Measurements from ENCODE around the gene ORM1. TPM values are rescaled to one million over a fixed set of nuclear protein-coding genes. Genes with fewer than 3 reads are reported as not detected.

The ORM1 gene
- polyA plus RNA-seq, 3 donors, result 2.2 to 4.9 (median 2.8) TPM

GRCh38 chr9:114280636-114281472 is 42.0 kb upstream of the ORM1 start:
- Histone ChIP-seq H3K9ac (ENCODE audit: insufficient read depth, low read length, poor library complexity, severe bottlenecking) (no peak overlapping the region), H3K9me3 (replicated peaks in 1 of 2; ENCODE audit: control insufficient read depth in 1 of 2, insufficient read depth in 1 of 2, low read length in 2 of 2) (no peaks in the 10 kb centered on the region), H3K27me3 (ENCODE audit: control insufficient read depth in 2 of 2, insufficient read depth in 2 of 2, low read length in 2 of 2) (no peaks in the 10 kb centered on the region), H3K4me1 (ENCODE audit: control insufficient read depth in 1 of 2, insufficient read depth in 2 of 2, low read length in 2 of 2) (peaks cover 4% of the 10 kb centered on the region in 2 donors), H4K20me1 (ENCODE audit: insufficient read depth, low read length) (no peaks in the 10 kb centered on the region), H3K4me2 (replicated peaks; ENCODE audit: extremely low read depth, low read length, poor library complexity, severe bottlenecking) (no peak overlapping the region), H2AFZ (ENCODE audit: insufficient read depth, low read depth, low read length, poor library complexity, severe bottlenecking) (no peak overlapping the region), H3K27ac (ENCODE audit: low read depth in 1 of 2, low read length in 2 of 2) (no peak overlapping the region), H3K4me3 (replicated peaks in 1 of 3; ENCODE audit: low read depth in 2 of 3, low read length in 3 of 3) (no peak overlapping the region), H3K36me3 (replicated peaks in 1 of 2; ENCODE audit: control insufficient read depth in 1 of 2, insufficient read depth in 2 of 2, low read length in 2 of 2) (no peaks in the 10 kb centered on the region), H3K79me2 (ENCODE audit: insufficient read depth, low read length) (no peaks in the 10 kb centered on the region)
- no peak overlapping the region for H3K4me3 Mint-ChIP-seq
- peaks cover 5 to 9% (median 8%) of the 10 kb centered on the region in 3 donors for H3K27me3 Mint-ChIP-seq (ENCODE audit: low read depth in 3 of 3)
- no peaks in the 10 kb centered on the region for H3K36me3 Mint-ChIP-seq
- H3K4me1 Mint-ChIP-seq, result peaks cover 5% of the 10 kb centered on the region
- 89% methylated on average over 7 of the region's 8 CpGs for WGBS (ENCODE audit: insufficient coverage)
- H3K27ac Mint-ChIP-seq, result no peak overlapping the region
- DNase-seq, result no peak
- TF ChIP-seq, protein P1, sequence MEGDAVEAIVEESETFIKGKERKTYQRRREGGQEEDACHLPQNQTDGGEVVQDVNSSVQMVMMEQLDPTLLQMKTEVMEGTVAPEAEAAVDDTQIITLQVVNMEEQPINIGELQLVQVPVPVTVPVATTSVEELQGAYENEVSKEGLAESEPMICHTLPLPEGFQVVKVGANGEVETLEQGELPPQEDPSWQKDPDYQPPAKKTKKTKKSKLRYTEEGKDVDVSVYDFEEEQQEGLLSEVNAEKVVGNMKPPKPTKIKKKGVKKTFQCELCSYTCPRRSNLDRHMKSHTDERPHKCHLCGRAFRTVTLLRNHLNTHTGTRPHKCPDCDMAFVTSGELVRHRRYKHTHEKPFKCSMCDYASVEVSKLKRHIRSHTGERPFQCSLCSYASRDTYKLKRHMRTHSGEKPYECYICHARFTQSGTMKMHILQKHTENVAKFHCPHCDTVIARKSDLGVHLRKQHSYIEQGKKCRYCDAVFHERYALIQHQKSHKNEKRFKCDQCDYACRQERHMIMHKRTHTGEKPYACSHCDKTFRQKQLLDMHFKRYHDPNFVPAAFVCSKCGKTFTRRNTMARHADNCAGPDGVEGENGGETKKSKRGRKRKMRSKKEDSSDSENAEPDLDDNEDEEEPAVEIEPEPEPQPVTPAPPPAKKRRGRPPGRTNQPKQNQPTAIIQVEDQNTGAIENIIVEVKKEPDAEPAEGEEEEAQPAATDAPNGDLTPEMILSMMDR (IDR thresholded peaks at IDR 0.05), result no peak
- intact Hi-C loops (cut with micrococcal nuclease), result no loop called here
- H3K9me3 Mint-ChIP-seq, result peaks cover 0 to 6% (median 0%) of the 10 kb centered on the region in 7 donors

DNA sequence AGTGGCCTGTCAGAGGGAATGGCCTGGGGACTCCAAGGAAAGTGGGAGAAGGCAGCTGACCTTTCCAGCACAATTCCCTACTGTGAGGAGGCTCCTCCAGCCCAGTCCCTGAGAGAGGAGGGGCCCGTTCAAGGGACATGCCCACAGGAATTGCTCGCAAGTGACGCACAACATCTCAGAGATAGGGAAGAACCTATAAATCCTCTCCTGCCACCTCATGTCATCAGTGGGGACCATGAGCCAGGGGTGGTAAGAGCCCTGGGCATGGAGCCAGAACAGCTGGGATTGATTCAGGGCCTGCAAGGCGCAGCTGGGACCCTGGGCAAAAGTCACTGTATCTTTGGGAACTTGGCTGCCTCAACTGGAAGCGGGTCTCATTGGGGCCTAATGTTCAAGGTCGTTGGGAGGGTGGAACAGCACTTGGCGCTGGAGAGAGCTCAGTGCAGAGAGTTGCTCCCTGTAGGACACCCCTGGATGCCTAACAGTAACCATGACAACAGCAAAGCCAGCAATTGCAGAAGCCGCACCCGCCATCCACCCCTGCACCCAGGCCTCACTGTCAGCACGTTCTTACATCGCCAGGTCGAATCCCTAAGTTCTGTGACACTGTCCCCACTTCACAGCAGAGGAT is 41.3 kb upstream of the ORM1 start:
- peaks cover 0 to 6% (median 0%) of the 10 kb centered on the region in 7 donors for H3K9me3 Mint-ChIP-seq
- Histone ChIP-seq H3K4me3 (replicated peaks in 1 of 3; ENCODE audit: low read depth in 2 of 3, low read length in 3 of 3) (no peak overlapping the region), H3K4me1 (ENCODE audit: control insufficient read depth in 1 of 2, insufficient read depth in 2 of 2, low read length in 2 of 2) (peaks cover 4% of the 10 kb centered on the region in 2 donors), H2AFZ (ENCODE audit: insufficient read depth, low read depth, low read length, poor library complexity, severe bottlenecking) (no peak overlapping the region), H3K9ac (ENCODE audit: insufficient read depth, low read length, poor library complexity, severe bottlenecking) (no peak overlapping the region), H3K9me3 (replicated peaks in 1 of 2; ENCODE audit: control insufficient read depth in 1 of 2, insufficient read depth in 1 of 2, low read length in 2 of 2) (no peaks in the 10 kb centered on the region), H3K36me3 (replicated peaks in 1 of 2; ENCODE audit: control insufficient read depth in 1 of 2, insufficient read depth in 2 of 2, low read length in 2 of 2) (no peaks in the 10 kb centered on the region), H3K79me2 (ENCODE audit: insufficient read depth, low read length) (no peaks in the 10 kb centered on the region), H4K20me1 (ENCODE audit: insufficient read depth, low read length) (no peaks in the 10 kb centered on the region), H3K27me3 (ENCODE audit: control insufficient read depth in 2 of 2, insufficient read depth in 2 of 2, low read length in 2 of 2) (no peaks in the 10 kb centered on the region), H3K27ac (ENCODE audit: low read depth in 1 of 2, low read length in 2 of 2) (no peak overlapping the region), H3K4me2 (replicated peaks; ENCODE audit: extremely low read depth, low read length, poor library complexity, severe bottlenecking) (no peak overlapping the region)
- H3K27me3 Mint-ChIP-seq (ENCODE audit: low read depth in 3 of 3), result peaks cover 5 to 9% (median 8%) of the 10 kb centered on the region in 3 donors
- H3K4me3 Mint-ChIP-seq, result no peak overlapping the region
- no peak for DNase-seq
- H3K36me3 Mint-ChIP-seq, result no peaks in the 10 kb centered on the region
- TF ChIP-seq, protein P1 (IDR thresholded peaks at IDR 0.05), result no peak
- WGBS (ENCODE audit: insufficient coverage), result 81% methylated on average over 8 of the region's 12 CpGs
- intact Hi-C loops (cut with micrococcal nuclease), result no loop called here
- no peak overlapping the region for H3K27ac Mint-ChIP-seq
- H3K4me1 Mint-ChIP-seq, result peaks cover 5% of the 10 kb centered on the region
